CD4-positive, CD25-positive, alpha-beta regulatory T cell (primary cell): ENCODE results near the gene PAFAH2. TPM values are rescaled to one million over a fixed set of nuclear protein-coding genes. Genes with fewer than 3 reads are reported as not detected.

Experiments used
- ATAC-seq, 2 donors: fragments of 150-1000 bp; cut with Tn5 transposase; one replicate each; pipeline ENCODE4 v1.10.0; 2021; ENCODE audit warnings: low read depth in 2 of 2, moderate number of reproducible peaks in 2 of 2, moderate library complexity in 1 of 2
- DNase-seq, 3 donors: peaks; one replicate each; pipeline versions ENCODE4 v3.0.0 to v3.0.0-alpha.2; 2012 to 2022; ENCODE audit warnings: mixed read lengths in 1 of 3
- H3K27ac ChIP-seq: one replicate; pipeline ENCODE4 v1.7.0; 2013; ENCODE audit warnings: mild to moderate bottlenecking, low read length; ENCODE audit not compliant: insufficient read depth, poor library complexity, severe bottlenecking
- H3K27me3 ChIP-seq: one replicate; pipeline ENCODE4 v1.7.0; 2013; ENCODE audit warnings: low read length; ENCODE audit not compliant: control insufficient read depth, insufficient read depth
- H3K36me3 ChIP-seq: one replicate; pipeline ENCODE4 v1.7.0; 2013; ENCODE audit warnings: mild to moderate bottlenecking, low read length, moderate library complexity; ENCODE audit not compliant: control insufficient read depth, insufficient read depth
- H3K4me1 ChIP-seq: 2 replicates; pipeline ENCODE4 v1.7.0; 2013; ENCODE audit warnings: mild to moderate bottlenecking, low read length; ENCODE audit not compliant: insufficient read depth, control insufficient read depth, poor library complexity, severe bottlenecking
- H3K4me3 ChIP-seq: one replicate; pipeline ENCODE4 v1.7.0; 2013; ENCODE audit warnings: low read depth, mild to moderate bottlenecking, low read length, moderate library complexity
- H3K9me3 ChIP-seq, 2 experiments: 1 replicate in 1 of 2; 2 replicates in 1 of 2; pipeline ENCODE4 v1.7.0; 2013; ENCODE audit warnings: low read length in 2 of 2, mild to moderate bottlenecking in 1 of 2, moderate library complexity in 1 of 2; ENCODE audit not compliant: control insufficient read depth in 2 of 2
- H3K27ac Mint-ChIP-seq, 3 donors: one replicate each; pipeline ENCODE4 v1.8.0; 2020 to 2022; ENCODE audit warnings: mild to moderate bottlenecking in 3 of 3, mixed read lengths in 3 of 3, moderate library complexity in 2 of 3
- H3K27me3 Mint-ChIP-seq: one replicate; pipeline ENCODE4 v1.8.0; 2022; ENCODE audit warnings: mild to moderate bottlenecking, mixed read lengths
- H3K36me3 Mint-ChIP-seq: one replicate; pipeline ENCODE4 v1.8.0; 2020; ENCODE audit warnings: mixed read lengths
- H3K4me1 Mint-ChIP-seq, 4 donors: one replicate each; pipeline ENCODE4 v1.8.0; 2020 to 2022; ENCODE audit warnings: mixed read lengths in 4 of 4, mild to moderate bottlenecking in 1 of 4
- H3K4me3 Mint-ChIP-seq, 4 donors: one replicate each; pipeline ENCODE4 v1.8.0; 2020 to 2022; ENCODE audit warnings: mild to moderate bottlenecking in 4 of 4, mixed read lengths in 4 of 4, moderate library complexity in 3 of 4
- H3K9me3 Mint-ChIP-seq, 7 donors: one replicate each; pipeline ENCODE4 v1.8.0; 2020 to 2022; ENCODE audit warnings: mixed read lengths in 7 of 7, mild to moderate bottlenecking in 3 of 7, moderate library complexity in 2 of 7
- polyA plus RNA-seq, 4 donors: library from polyadenylated mRNA; unstranded; fragments of 300-500 nt; fragmentation: Illumina TruSeq; gene quantifications; one replicate each; pipeline ENCODE4 v1.2.3, GENCODE V29; 2021
- total RNA-seq: library from RNA; stranded (reverse); gene quantifications from one replicate; pipeline ENCODE4 v1.2.3, GENCODE V29; 2022

Gene PAFAH2
- total and polyA plus RNA-seq, 5 donors from 2014 or later: 10.7 to 26.3 (median 15.7) TPM

DNA sequence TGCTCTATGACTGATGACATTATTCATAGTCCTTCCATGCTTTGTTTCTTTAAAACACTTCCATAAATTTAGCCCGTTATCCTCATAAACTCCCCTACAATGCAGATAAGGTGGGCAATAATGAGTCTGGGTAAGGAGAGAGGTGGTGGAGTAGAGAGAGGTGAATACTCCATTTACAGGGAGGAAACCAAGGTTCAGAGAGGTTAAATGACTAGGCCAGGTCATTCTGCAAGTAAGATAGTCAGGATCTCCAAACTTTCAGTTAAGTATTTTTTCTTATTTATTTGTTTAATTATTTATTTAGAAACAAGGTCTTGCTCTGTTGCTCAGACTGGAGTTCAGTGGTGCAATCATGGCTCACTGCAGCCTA is 26.1 kb downstream of the PAFAH2 start:
- Histone ChIP-seq H3K4me1 (peaks cover 20% of the 10 kb centered on the region), H3K9me3 (no peaks in the 10 kb centered on the region), H3K27me3 (no peaks in the 10 kb centered on the region), H3K36me3 (peaks cover 67% of the 10 kb centered on the region), H3K27ac (peak overlapping the region; percentile 70), H3K4me3 (peak overlapping the region; percentile 42)
- ATAC-seq (no peak), DNase-seq (no peak)
- Mint-ChIP-seq H3K27me3 (no peaks in the 10 kb centered on the region), H3K4me3 (peak overlapping the region; percentile 45 to 69 (median 56)), H3K36me3 (peaks cover 63% of the 10 kb centered on the region), H3K4me1 (peaks cover 8 to 58% (median 26%) of the 10 kb centered on the region in 4 donors), H3K27ac (peak overlapping the region; percentile 86 to 99 (median 88)), H3K9me3 (no peaks in the 10 kb centered on the region)

GRCh38 chr1:25971066-25971810 is 26.6 kb downstream of the PAFAH2 start:
- Histone ChIP-seq H3K27ac (peak overlapping the region; percentile 70), H3K27me3 (no peaks in the 10 kb centered on the region), H3K36me3 (peaks cover 66% of the 10 kb centered on the region), H3K4me1 (peaks cover 20% of the 10 kb centered on the region), H3K9me3 (no peaks in the 10 kb centered on the region), H3K4me3 (peak overlapping the region; percentile 42)
- H3K36me3 Mint-ChIP-seq: peaks cover 61% of the 10 kb centered on the region
- H3K27me3 Mint-ChIP-seq: no peaks in the 10 kb centered on the region
- ATAC-seq: peak; percentile 79 to 85
- peaks cover 8 to 59% (median 27%) of the 10 kb centered on the region in 4 donors for H3K4me1 Mint-ChIP-seq
- peak overlapping the region; percentile 45 to 69 (median 56) for H3K4me3 Mint-ChIP-seq
- H3K9me3 Mint-ChIP-seq: no peaks in the 10 kb centered on the region
- H3K27ac Mint-ChIP-seq: peak overlapping the region; percentile 81 to 99 (median 86)
- peak in 2 of 3 donors; percentile 44 to 82 for DNase-seq

GRCh38 chr1:25967308-25967707 is 30.6 kb downstream of the PAFAH2 start:
- H3K27me3 Mint-ChIP-seq: no peaks in the 10 kb centered on the region
- peaks cover 19% of the 10 kb centered on the region for H3K4me1 ChIP-seq
- H3K4me1 Mint-ChIP-seq: peaks cover 17 to 65% (median 29%) of the 10 kb centered on the region in 4 donors
- no peak overlapping the region for H3K27ac ChIP-seq
- no peaks in the 10 kb centered on the region for H3K9me3 ChIP-seq
- H3K27ac Mint-ChIP-seq: peak overlapping the region in 2 of 3 donors; percentile 4 to 43
- peaks cover 58% of the 10 kb centered on the region for H3K36me3 ChIP-seq
- no peak overlapping the region for H3K4me3 ChIP-seq
- H3K27me3 ChIP-seq: no peaks in the 10 kb centered on the region
- no peak overlapping the region for H3K4me3 Mint-ChIP-seq
- DNase-seq (no peak), ATAC-seq (no peak)
- peaks cover 59% of the 10 kb centered on the region for H3K36me3 Mint-ChIP-seq
- H3K9me3 Mint-ChIP-seq: no peaks in the 10 kb centered on the region

GRCh38 chr1:25959611-25960010 is 38.3 kb downstream of the PAFAH2 start:
- peaks cover 0 to 3% (median 0%) of the 10 kb centered on the region in 7 donors for H3K9me3 Mint-ChIP-seq
- Histone ChIP-seq H3K9me3 (no peaks in the 10 kb centered on the region), H3K27me3 (no peaks in the 10 kb centered on the region), H3K36me3 (peaks cover 58% of the 10 kb centered on the region), H3K4me3 (no peak overlapping the region), H3K4me1 (no peaks in the 10 kb centered on the region), H3K27ac (no peak overlapping the region)
- no peak overlapping the region for H3K4me3 Mint-ChIP-seq
- DNase-seq (no peak), ATAC-seq (no peak)
- H3K27ac Mint-ChIP-seq: peak overlapping the region; percentile 11 to 42 (median 35)
- H3K36me3 Mint-ChIP-seq: peaks cover 59% of the 10 kb centered on the region
- peaks cover 0 to 13% (median 5%) of the 10 kb centered on the region in 4 donors for H3K4me1 Mint-ChIP-seq
- H3K27me3 Mint-ChIP-seq: no peaks in the 10 kb centered on the region

DNA sequence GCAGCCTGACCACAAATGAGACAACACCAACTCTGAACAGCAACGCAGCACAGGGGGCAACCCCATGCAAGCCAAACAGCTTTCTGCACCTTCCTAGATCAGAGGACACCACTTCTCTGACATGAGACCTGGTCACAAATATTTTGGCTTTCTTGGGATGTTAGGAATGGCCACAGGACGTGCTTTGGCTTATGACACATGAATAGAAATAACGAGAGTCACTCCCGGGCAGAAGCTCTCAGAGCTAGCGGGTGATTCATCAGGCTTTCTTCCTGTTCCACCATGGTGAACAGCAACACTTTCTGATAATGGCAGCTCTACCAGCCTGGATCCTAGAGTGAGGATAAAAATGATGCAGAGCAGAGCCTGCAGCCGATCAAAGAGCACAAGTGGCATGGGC is 39.4 kb downstream of the PAFAH2 start:
- H3K9me3 ChIP-seq: no peaks in the 10 kb centered on the region
- Mint-ChIP-seq H3K9me3 (peaks cover 0 to 3% (median 0%) of the 10 kb centered on the region in 7 donors), H3K27me3 (no peaks in the 10 kb centered on the region), H3K27ac (no peak overlapping the region), H3K36me3 (peaks cover 48% of the 10 kb centered on the region), H3K4me1 (peaks cover 0 to 8% (median 1%) of the 10 kb centered on the region in 4 donors), H3K4me3 (no peak overlapping the region)
- no peak overlapping the region for H3K4me3 ChIP-seq
- peaks cover 47% of the 10 kb centered on the region for H3K36me3 ChIP-seq
- no peaks in the 10 kb centered on the region for H3K27me3 ChIP-seq
- DNase-seq (no peak), ATAC-seq (no peak)
- H3K27ac ChIP-seq: no peak overlapping the region
- H3K4me1 ChIP-seq: no peaks in the 10 kb centered on the region

- Mint-ChIP-seq H3K4me3 (no peak overlapping the region), H3K9me3 (peaks cover 0 to 3% (median 0%) of the 10 kb centered on the region in 7 donors), H3K4me1 (peaks cover 0 to 5% (median 0%) of the 10 kb centered on the region in 4 donors), H3K27me3 (no peaks in the 10 kb centered on the region), H3K36me3 (peaks cover 26% of the 10 kb centered on the region), H3K27ac (no peak overlapping the region)
- no peaks in the 10 kb centered on the region for H3K4me1 ChIP-seq
- peaks cover 21% of the 10 kb centered on the region for H3K36me3 ChIP-seq
- DNase-seq (no peak), ATAC-seq (no peak)
- H3K9me3 ChIP-seq: no peaks in the 10 kb centered on the region
- H3K27me3 ChIP-seq: no peaks in the 10 kb centered on the region
- no peak overlapping the region for H3K4me3 ChIP-seq
- H3K27ac ChIP-seq: no peak overlapping the region
Measured at GRCh38 chr1:25955553-25955952, 42.3 kb downstream of the PAFAH2 start.

GRCh38 chr1:25954282-25954938 is 43.5 kb downstream of the PAFAH2 start:
- Mint-ChIP-seq H3K36me3 (peaks cover 15% of the 10 kb centered on the region), H3K4me1 (peaks cover 0 to 5% (median 0%) of the 10 kb centered on the region in 4 donors), H3K27me3 (no peaks in the 10 kb centered on the region), H3K4me3 (no peak overlapping the region), H3K27ac (peak overlapping the region in 1 of 3 donors; percentile 43), H3K9me3 (peaks cover 0 to 3% (median 0%) of the 10 kb centered on the region in 7 donors)
- no peaks in the 10 kb centered on the region for H3K27me3 ChIP-seq
- DNase-seq (no peak), ATAC-seq (no peak)
- H3K27ac ChIP-seq: no peak overlapping the region
- no peaks in the 10 kb centered on the region for H3K9me3 ChIP-seq
- H3K4me1 ChIP-seq: no peaks in the 10 kb centered on the region
- no peak overlapping the region for H3K4me3 ChIP-seq
- peaks cover 12% of the 10 kb centered on the region for H3K36me3 ChIP-seq
